ENCODE measurements around the gene MATN1.

The MATN1 gene

DNA sequence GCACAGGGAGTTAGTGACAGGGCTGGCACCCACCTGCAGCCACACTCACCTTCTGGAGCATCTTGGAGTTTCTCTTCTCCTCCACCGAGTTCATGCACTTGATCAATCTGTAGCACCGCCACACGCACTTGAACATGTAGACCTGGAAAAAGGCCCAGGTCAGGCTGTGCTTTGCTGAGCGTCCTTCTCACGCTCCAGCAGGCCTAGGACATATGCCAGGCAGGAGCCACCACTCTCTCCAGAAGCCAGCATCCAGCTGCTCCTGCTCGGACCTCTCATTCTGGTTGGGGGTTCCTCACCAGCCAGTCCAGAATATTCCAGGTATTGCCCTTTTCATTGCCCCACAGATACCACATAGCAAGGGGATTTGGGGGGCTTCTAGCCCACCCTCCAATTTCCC lies 11.7 kb upstream of the MATN1 start:
- TF ChIP-seq, protein P1, sequence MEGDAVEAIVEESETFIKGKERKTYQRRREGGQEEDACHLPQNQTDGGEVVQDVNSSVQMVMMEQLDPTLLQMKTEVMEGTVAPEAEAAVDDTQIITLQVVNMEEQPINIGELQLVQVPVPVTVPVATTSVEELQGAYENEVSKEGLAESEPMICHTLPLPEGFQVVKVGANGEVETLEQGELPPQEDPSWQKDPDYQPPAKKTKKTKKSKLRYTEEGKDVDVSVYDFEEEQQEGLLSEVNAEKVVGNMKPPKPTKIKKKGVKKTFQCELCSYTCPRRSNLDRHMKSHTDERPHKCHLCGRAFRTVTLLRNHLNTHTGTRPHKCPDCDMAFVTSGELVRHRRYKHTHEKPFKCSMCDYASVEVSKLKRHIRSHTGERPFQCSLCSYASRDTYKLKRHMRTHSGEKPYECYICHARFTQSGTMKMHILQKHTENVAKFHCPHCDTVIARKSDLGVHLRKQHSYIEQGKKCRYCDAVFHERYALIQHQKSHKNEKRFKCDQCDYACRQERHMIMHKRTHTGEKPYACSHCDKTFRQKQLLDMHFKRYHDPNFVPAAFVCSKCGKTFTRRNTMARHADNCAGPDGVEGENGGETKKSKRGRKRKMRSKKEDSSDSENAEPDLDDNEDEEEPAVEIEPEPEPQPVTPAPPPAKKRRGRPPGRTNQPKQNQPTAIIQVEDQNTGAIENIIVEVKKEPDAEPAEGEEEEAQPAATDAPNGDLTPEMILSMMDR (IDR thresholded peaks at IDR 0.05): no peak

DNA sequence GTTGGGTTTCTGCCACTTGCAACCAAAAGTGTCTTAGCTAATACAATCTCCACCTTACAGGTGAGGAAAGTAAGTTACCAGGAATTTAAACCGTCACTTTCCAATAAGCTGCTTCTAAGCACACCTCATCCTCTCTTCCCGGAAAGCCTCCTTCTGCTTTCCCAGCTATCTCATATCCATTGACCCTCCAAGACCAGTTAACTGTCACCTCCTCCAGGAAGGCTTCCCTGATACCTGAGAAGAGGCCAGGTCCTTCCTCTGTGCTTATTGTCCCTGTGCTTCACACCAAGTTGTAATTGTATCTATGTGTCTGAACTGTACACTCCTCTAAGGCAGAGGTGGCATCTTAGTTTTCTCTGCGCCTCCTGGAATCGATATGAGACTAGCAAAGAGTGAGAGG lies 11.2 kb upstream of the MATN1 start:
- TF ChIP-seq, protein P1 (IDR thresholded peaks at IDR 0.05): no peak

DNA sequence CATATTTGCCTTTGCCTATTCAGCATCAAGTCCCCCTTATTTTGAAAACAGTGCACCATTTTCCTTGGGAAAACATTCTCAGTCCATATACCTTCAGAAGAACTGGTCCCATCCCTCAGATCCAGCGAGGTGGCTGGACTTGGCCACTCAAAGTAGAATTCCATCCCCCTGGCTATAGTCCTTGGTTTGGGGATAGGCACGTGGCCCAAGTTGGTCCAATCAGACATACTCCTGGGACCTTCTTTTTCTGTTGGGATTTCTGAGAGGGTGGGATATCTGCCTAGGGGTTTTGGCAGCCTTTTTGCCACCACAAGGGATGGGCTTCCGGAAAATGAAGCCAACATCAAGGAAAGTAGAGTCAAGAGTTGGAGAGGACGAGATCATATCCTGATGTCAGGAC lies 10.7 kb upstream of the MATN1 start:
- TF ChIP-seq, protein P1 (IDR thresholded peaks at IDR 0.05): no peak

DNA sequence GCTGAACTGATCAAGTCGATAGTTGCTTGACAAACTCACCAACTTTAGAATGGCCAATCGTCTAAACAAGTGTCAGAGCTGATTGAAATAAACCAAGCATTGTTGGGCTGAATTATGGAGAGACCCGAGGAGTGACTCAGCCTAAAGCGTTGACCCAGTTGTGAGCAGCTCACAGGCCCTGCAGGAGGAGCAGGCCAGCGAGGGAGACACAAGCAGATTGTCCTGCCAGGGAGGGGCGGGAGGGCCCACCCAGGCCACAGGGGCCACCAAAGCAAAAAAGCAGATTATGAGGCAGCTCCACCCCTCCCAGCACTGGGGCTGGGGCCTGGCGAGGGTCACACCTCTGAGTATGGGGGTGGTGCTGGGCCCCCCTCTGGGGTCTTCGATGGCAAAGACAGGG lies 10.1 kb upstream of the MATN1 start:
- TF ChIP-seq, protein P1 (IDR thresholded peaks at IDR 0.05): no peak

DNA sequence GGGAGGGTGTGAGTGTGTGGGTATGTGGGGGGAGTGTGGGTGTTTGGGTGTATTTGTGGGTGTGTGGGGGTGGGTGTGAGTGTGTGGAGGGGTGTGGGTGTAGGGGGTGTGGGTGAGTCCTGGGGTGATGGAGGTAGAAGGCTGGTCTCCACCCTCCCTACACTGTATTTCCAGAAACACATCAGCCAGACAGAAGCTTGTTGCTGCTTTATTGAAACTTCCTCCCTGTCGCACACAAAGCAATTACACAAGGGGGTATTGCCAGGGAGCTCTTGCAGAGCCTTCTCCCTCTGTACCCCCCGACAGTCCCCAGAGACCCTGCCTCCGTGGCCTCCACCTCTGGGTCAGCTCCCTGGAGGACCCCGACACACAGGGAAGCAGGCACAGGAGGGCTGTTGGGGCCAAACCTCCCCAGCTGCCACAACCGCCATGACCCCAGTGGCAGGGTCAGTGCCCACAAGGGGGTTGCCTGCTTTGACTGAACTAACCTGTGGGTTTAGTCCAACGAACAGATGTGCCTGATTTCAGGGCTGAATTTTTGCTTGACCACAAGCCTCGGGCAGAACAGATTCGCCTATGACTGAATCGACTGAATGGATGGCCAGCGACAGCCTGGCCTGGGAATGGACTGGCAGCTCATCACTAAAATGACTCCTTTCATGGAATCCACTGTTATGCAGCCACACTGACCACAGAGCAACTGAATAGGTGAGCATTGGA lies 9.1 kb upstream of the MATN1 start:
- TF ChIP-seq, protein P1 (IDR thresholded peaks at IDR 0.05): no peak

DNA sequence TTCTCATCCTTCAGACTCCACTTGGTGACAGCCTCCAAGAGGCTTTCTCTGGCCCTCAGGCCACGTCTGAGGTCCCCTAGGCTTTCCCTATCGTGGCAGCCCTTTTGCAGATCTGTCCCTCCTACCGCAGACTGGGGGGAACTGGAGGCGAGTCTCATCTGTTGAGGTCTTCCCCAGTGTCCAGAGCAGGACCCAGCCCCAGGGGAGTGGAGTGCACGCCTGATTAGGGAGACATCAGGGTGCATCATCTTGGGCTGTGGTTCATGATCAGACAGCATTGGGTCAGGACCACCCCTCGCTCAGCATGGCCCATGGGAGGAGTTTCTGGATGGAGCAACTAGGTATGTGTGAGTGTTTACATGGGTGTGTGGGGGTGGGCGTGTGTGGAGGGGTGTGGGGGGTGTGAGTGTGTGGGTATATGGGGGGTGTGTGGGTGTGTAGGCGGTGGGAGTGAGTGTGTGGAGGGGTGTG lies 8.5 kb upstream of the MATN1 start:
- TF ChIP-seq, protein P1 (IDR thresholded peaks at IDR 0.05): no peak

DNA sequence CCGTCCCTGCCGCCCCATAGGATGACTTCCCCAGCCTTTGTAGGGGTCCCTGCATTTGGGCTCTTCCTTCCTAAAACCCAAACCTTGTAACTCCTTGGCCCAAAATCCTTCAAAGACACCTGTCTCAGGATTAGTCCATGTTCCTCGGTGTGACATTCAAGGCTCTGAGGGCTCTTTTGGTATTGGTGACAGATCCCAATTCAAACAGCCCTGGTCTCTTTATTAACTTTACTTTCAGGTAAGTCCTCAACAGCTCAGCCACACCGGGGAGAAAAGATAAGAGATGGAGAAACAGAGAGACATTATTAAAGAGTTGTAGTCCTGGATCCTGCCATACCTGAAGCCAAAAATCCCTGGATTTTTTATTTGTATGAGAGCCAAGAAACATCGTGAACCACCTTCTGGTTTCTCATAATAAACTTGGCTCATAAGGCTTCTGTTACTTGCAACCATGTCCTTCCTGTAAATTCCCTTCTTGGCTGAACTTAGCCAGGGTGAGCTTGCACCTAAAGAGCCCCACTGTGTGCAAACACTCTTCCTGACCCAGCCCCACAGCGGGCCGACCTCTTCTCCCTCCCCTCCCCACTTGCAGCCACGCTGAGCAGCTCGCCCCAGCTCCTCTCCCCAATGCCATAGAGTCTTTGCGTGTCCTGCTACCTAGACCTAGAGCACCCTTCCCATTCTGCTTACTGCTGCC lies 7.9 kb upstream of the MATN1 start:
- TF ChIP-seq, protein P1 (IDR thresholded peaks at IDR 0.05): no peak

Measured in LNCAP (cell line).